WTC11 (cell line): Measurements from ENCODE around the gene HNRNPH2. TPM values are rescaled to one million over a fixed set of nuclear protein-coding genes. Genes with fewer than 3 reads are reported as not detected.
A peak's percentile ranks its signal among the peaks of the same experiment; 100 is the strongest.

ENCODE experiments used
- ATAC-seq: fragments of 200-7000 bp; cut with Tn5 transposase; 2 replicates; pipeline ENCODE4 v1.10.0; 2021; ENCODE audit warnings: mild to moderate bottlenecking, moderate library complexity
- CTCF ChIA-PET: fragments of 300-600 bp; sonication (Branson Sonifier 250); formaldehyde crosslinking; loops from one replicate; lab custom pipeline; 2021; ENCODE audit warnings: antibody characterized with exemption; lab: Charles Lee
- POLR2A ChIA-PET: fragments of 350-600 bp; sonication (Branson Sonifier 250); formaldehyde crosslinking; loops from one replicate; lab custom pipeline; 2021; ENCODE audit warnings: antibody characterized with exemption; lab: Charles Lee
- DNase-seq: peaks from one replicate; pipeline ENCODE4 v3.0.0; 2021; ENCODE audit warnings: low spot score
- H3K27ac Mint-ChIP-seq: 2 replicates; pipeline ENCODE4 v1.8.0; 2021; ENCODE audit warnings: mixed read lengths
- H3K27me3 Mint-ChIP-seq: 2 replicates; pipeline ENCODE4 v1.8.0; 2021; ENCODE audit warnings: low read depth, mild to moderate bottlenecking, moderate library complexity, mixed read lengths
- H3K36me3 Mint-ChIP-seq: 2 replicates; pipeline ENCODE4 v1.8.0; 2021; ENCODE audit warnings: mixed read lengths
- H3K4me1 Mint-ChIP-seq: 2 replicates; pipeline ENCODE4 v1.8.0; 2022; ENCODE audit warnings: mixed read lengths
- H3K4me3 Mint-ChIP-seq: 2 replicates; pipeline ENCODE4 v1.8.0; 2021; ENCODE audit warnings: mild to moderate bottlenecking, moderate library complexity, mixed read lengths
- H3K9me3 Mint-ChIP-seq: 2 replicates; pipeline ENCODE4 v1.8.0; 2021; ENCODE audit warnings: mixed read lengths
- CREB1 ChIP-seq: sonication (generic); formaldehyde crosslinking; IDR thresholded peaks from 2 replicates; pipeline ENCODE4 v1.8.0; 2023; ENCODE audit warnings: mild to moderate bottlenecking, missing genetic modification reagents
- EMX1 ChIP-seq: fragments of 250-450 bp; sonication (Bioruptor Pico); IDR thresholded peaks from 2 replicates; pipeline ENCODE4 v1.8.0; 2021; ENCODE audit warnings: mild to moderate bottlenecking
- ESRRA ChIP-seq: sonication (generic); formaldehyde crosslinking; IDR thresholded peaks from 2 replicates; pipeline ENCODE4 v1.8.1; 2022; ENCODE audit warnings: mild to moderate bottlenecking, missing genetic modification reagents, borderline replicate concordance
- FOXP1 ChIP-seq: sonication (generic); formaldehyde crosslinking; IDR thresholded peaks from 2 replicates; pipeline ENCODE4 v1.8.0; 2022; ENCODE audit warnings: missing genetic modification reagents, mild to moderate bottlenecking, moderate library complexity, borderline replicate concordance
- GTF2I ChIP-seq: fragments of 250-450 bp; sonication (Bioruptor Pico); conservative IDR thresholded peaks from 2 replicates; pipeline ENCODE4 v1.4.0; 2021; ENCODE audit warnings: mild to moderate bottlenecking
- MYBL2 ChIP-seq: sonication (generic); formaldehyde crosslinking; IDR thresholded peaks from 2 replicates; pipeline ENCODE4 v1.8.1; 2023; ENCODE audit warnings: mild to moderate bottlenecking, moderate library complexity, missing genetic modification reagents
- NFATC4 ChIP-seq: fragments of 250-450 bp; sonication (Bioruptor Pico); IDR thresholded peaks from 2 replicates; pipeline ENCODE4 v1.9.0; 2021; ENCODE audit warnings: mild to moderate bottlenecking
- NFE2L1 ChIP-seq: sonication (generic); formaldehyde crosslinking; IDR thresholded peaks from 2 replicates; pipeline ENCODE4 v1.8.1; 2023; ENCODE audit warnings: missing genetic modification reagents
- NR1H2 ChIP-seq: sonication (generic); formaldehyde crosslinking; IDR thresholded peaks from 2 replicates; pipeline ENCODE4 v1.9.0; 2021; ENCODE audit warnings: mild to moderate bottlenecking, moderate library complexity, missing genetic modification reagents
- PRRX2 ChIP-seq: fragments of 250-450 bp; sonication (Bioruptor Pico); IDR thresholded peaks from 2 replicates; pipeline ENCODE4 v1.8.0; 2021; ENCODE audit warnings: mild to moderate bottlenecking
- ZNF138 ChIP-seq: sonication (generic); formaldehyde crosslinking; conservative IDR thresholded peaks from 2 replicates; pipeline ENCODE4 v1.8.1; 2022; ENCODE audit warnings: mild to moderate bottlenecking, moderate library complexity, missing genetic modification reagents
- ZNF317 ChIP-seq: sonication (generic); formaldehyde crosslinking; IDR thresholded peaks from 2 replicates; pipeline ENCODE4 v1.8.1; 2023; ENCODE audit warnings: low read depth, mild to moderate bottlenecking, moderate library complexity, missing genetic modification reagents, borderline replicate concordance
- total RNA-seq: library from RNA; stranded (reverse); gene quantifications from 3 replicates; pipeline ENCODE4 v1.2.3, GENCODE V29; 2021
- TF ChIP-seq, protein P1 (sequence below): sonication (generic); formaldehyde crosslinking; IDR thresholded peaks from 2 replicates; pipeline ENCODE4 v1.8.1; 2023; ENCODE audit warnings: mild to moderate bottlenecking, missing genetic modification reagents, moderate library complexity
- TF ChIP-seq, protein P2 (sequence below): sonication (generic); formaldehyde crosslinking; IDR thresholded peaks from 2 replicates; pipeline ENCODE4 v1.8.0; 2022; ENCODE audit warnings: mild to moderate bottlenecking, missing genetic modification reagents
- TF ChIP-seq, protein P3 (sequence below): sonication (generic); formaldehyde crosslinking; IDR thresholded peaks from 2 replicates; pipeline ENCODE4 v1.8.1; 2023; ENCODE audit warnings: mild to moderate bottlenecking, moderate library complexity, missing genetic modification reagents
- TF ChIP-seq, protein P4 (sequence below): sonication (generic); formaldehyde crosslinking; IDR thresholded peaks from 2 replicates; pipeline ENCODE4 v1.8.1; 2023; ENCODE audit warnings: mild to moderate bottlenecking, missing genetic modification reagents
- TF ChIP-seq, protein P5 (sequence below): fragments of 250-450 bp; sonication (Bioruptor Pico); conservative IDR thresholded peaks from 2 replicates; pipeline ENCODE4 v1.9.0; 2021; ENCODE audit warnings: mild to moderate bottlenecking
- TF ChIP-seq, protein P6 (sequence below): sonication (generic); formaldehyde crosslinking; conservative IDR thresholded peaks from 2 replicates; pipeline ENCODE4 v1.8.1; 2023; ENCODE audit warnings: mild to moderate bottlenecking, low read depth, missing genetic modification reagents, moderate library complexity
- TF ChIP-seq, protein P7 (sequence below): sonication (generic); formaldehyde crosslinking; IDR thresholded peaks from 2 replicates; pipeline ENCODE4 v1.8.0; 2022; ENCODE audit warnings: mild to moderate bottlenecking, missing genetic modification reagents

HNRNPH2 gene
- total RNA-seq, 1 experiment from 2014 or later: 70.9 TPM

DNA sequence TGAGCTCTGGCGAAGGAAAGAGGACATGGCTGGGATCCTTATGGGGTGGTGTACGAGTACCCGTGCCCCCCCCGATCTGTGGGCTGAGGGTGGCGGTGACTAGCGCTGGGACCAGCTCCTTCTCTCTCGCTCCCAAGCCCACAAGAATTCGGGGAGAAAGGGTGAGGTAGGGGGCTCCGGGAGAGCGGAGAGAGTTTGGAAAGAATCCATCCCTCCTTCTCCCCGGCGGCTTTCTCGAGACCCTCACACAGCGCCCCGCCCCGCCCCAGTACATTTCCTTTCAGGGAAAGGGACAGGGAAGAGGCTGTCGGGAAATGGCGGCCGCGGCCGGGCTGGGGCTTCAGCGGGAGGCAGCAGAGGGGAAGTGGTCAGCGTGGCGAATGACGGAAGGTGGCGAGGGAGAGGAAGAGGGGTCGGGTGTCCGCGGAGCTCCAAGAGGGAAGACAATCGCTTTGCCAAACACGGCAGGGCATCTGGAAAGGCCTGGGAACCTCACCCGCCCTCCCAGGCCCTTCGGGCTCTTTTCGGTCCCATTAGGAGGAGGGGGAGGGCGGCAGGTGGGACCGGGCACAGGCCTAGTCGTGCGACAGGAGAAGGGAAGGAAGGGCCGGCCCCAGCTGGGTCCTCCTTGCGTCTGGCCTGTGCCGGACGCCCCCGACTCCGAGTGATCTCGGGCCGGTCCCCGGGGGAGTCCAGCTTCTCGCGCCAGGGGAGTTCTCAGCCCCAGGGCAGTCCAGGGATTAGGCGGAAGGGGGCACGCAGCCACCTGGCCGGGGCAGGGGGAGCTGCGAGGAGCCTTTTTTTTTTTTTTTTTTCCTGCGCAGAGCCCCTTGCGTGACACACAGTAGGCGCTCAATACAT lies 10.2 kb downstream of the HNRNPH2 start:
- H3K9me3 Mint-ChIP-seq: no peaks in the 10 kb centered on the region
- ChIA-PET CTCF (interaction anchor here (0.6 kb wide), 1 partner anchor 305 kb away, joined by 3 read pairs; no protein-coding TSS in a partner anchor), POLR2A (interaction anchor here (0.6 to 2.6 kb wide), 4 partner anchors 28 to 514 kb away, joined by 3 to 8 read pairs (median 4); partner anchors contain the start of genes ARMCX4, RPL36A, TMEM35A and ZMAT1)
- H3K27me3 Mint-ChIP-seq: no peaks in the 10 kb centered on the region
- DNase-seq (peak; percentile 69), ATAC-seq (peak; percentile 75)
- peaks cover 30% of the 10 kb centered on the region for H3K4me1 Mint-ChIP-seq
- H3K27ac Mint-ChIP-seq: peak overlapping the region; percentile 95
- H3K4me3 Mint-ChIP-seq: peak overlapping the region; percentile 84
- peaks cover 2% of the 10 kb centered on the region; the same call in 1 of the 2 replicates for H3K36me3 Mint-ChIP-seq
- TF ChIP-seq ZNF317 (CRISPR knock-in tag): no peak
- TF ChIP-seq, protein P1, sequence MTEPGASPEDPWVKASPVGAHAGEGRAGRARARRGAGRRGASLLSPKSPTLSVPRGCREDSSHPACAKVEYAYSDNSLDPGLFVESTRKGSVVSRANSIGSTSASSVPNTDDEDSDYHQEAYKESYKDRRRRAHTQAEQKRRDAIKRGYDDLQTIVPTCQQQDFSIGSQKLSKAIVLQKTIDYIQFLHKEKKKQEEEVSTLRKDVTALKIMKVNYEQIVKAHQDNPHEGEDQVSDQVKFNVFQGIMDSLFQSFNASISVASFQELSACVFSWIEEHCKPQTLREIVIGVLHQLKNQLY: no peak
- no peak for TF ChIP-seq PRRX2 (CRISPR knock-in tag)
- TF ChIP-seq, protein P2, sequence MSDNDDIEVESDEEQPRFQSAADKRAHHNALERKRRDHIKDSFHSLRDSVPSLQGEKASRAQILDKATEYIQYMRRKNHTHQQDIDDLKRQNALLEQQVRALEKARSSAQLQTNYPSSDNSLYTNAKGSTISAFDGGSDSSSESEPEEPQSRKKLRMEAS: peak; percentile 39; the same call in 1 of the 2 replicates

DNA sequence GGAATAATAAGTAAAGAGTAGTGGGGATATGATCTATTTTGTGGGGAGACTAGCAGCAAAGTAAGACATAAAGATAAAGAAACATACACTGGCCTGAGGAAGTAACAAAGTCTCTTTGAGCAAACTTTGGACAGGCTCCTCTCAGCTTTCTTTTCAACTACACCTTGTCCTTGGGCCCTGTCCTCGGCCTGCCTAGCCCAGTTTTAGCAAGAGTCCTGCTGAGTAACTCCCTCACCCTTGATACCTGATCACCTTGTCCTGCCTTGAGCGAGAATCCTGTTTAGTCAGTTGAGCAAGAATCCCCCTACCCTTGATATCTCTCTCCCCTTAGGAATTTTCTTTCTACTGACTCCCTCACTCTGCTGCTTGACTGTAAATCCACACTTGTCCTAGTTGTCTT lies 11.5 kb downstream of the HNRNPH2 start:
- Mint-ChIP-seq H3K36me3 (peaks cover 4% of the 10 kb centered on the region; the same call in 1 of the 2 replicates), H3K4me1 (peaks cover 30% of the 10 kb centered on the region), H3K9me3 (no peaks in the 10 kb centered on the region), H3K4me3 (peak overlapping the region; percentile 84), H3K27me3 (no peaks in the 10 kb centered on the region), H3K27ac (no peak overlapping the region; the same call in 1 of the 2 replicates)
- TF ChIP-seq, protein P3, sequence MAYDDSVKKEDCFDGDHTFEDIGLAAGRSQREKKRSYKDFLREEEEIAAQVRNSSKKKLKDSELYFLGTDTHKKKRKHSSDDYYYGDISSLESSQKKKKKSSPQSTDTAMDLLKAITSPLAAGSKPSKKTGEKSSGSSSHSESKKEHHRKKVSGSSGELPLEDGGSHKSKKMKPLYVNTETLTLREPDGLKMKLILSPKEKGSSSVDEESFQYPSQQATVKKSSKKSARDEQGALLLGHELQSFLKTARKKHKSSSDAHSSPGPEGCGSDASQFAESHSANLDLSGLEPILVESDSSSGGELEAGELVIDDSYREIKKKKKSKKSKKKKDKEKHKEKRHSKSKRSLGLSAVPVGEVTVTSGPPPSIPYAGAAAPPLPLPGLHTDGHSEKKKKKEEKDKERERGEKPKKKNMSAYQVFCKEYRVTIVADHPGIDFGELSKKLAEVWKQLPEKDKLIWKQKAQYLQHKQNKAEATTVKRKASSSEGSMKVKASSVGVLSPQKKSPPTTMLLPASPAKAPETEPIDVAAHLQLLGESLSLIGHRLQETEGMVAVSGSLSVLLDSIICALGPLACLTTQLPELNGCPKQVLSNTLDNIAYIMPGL (CRISPR knock-in tag): no peak
- TF ChIP-seq, protein P4, sequence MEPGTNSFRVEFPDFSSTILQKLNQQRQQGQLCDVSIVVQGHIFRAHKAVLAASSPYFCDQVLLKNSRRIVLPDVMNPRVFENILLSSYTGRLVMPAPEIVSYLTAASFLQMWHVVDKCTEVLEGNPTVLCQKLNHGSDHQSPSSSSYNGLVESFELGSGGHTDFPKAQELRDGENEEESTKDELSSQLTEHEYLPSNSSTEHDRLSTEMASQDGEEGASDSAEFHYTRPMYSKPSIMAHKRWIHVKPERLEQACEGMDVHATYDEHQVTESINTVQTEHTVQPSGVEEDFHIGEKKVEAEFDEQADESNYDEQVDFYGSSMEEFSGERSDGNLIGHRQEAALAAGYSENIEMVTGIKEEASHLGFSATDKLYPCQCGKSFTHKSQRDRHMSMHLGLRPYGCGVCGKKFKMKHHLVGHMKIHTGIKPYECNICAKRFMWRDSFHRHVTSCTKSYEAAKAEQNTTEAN (CRISPR knock-in tag): no peak
- TF ChIP-seq, protein P5, sequence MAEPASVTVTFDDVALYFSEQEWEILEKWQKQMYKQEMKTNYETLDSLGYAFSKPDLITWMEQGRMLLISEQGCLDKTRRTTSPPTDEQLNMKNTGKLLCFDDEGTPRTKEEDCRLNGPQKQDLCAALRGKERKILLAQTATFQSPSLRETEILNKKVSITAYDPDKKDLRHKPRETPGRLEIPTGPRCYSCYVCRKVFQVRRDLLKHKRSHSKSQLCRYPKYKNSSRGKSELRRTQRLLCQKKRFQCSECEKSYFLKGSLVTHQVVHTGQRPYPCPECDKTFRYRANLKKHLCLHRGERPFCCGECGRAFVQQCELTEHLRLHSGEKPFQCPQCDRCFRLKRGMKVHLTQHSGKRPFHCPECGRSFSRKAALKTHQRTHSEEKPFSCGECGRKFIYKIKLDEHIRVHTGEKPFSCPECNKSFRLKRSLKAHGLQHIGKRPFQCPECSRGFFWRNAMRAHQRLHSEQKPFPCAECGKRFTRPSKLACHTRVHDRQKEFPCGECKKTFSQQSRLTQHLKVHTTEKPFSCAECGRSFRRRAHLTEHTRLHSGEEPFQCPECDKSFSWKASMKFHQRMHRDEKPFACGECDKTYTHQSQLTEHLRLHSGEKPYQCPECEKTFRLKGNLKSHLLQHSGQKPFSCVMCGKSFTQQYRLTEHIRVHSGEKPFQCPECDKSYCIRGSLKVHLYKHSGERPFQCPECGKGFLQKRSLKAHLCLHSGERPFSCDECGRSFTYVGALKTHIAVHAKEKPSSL (CRISPR knock-in tag): no peak
- TF ChIP-seq ZNF138 (no peak), NR1H2 (CRISPR knock-in tag) (no peak), NFATC4 (CRISPR knock-in tag) (no peak), ESRRA (no peak), FOXP1 (CRISPR knock-in tag) (no peak), GTF2I (CRISPR knock-in tag) (no peak), MYBL2 (CRISPR knock-in tag) (no peak), NFE2L1 (CRISPR knock-in tag) (no peak), EMX1 (CRISPR knock-in tag) (no peak), CREB1 (CRISPR knock-in tag) (no peak)
- TF ChIP-seq, protein P6, sequence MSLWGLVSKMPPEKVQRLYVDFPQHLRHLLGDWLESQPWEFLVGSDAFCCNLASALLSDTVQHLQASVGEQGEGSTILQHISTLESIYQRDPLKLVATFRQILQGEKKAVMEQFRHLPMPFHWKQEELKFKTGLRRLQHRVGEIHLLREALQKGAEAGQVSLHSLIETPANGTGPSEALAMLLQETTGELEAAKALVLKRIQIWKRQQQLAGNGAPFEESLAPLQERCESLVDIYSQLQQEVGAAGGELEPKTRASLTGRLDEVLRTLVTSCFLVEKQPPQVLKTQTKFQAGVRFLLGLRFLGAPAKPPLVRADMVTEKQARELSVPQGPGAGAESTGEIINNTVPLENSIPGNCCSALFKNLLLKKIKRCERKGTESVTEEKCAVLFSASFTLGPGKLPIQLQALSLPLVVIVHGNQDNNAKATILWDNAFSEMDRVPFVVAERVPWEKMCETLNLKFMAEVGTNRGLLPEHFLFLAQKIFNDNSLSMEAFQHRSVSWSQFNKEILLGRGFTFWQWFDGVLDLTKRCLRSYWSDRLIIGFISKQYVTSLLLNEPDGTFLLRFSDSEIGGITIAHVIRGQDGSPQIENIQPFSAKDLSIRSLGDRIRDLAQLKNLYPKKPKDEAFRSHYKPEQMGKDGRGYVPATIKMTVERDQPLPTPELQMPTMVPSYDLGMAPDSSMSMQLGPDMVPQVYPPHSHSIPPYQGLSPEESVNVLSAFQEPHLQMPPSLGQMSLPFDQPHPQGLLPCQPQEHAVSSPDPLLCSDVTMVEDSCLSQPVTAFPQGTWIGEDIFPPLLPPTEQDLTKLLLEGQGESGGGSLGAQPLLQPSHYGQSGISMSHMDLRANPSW (CRISPR knock-in tag): no peak
- TF ChIP-seq, protein P2: no peak
- TF ChIP-seq, protein P7, sequence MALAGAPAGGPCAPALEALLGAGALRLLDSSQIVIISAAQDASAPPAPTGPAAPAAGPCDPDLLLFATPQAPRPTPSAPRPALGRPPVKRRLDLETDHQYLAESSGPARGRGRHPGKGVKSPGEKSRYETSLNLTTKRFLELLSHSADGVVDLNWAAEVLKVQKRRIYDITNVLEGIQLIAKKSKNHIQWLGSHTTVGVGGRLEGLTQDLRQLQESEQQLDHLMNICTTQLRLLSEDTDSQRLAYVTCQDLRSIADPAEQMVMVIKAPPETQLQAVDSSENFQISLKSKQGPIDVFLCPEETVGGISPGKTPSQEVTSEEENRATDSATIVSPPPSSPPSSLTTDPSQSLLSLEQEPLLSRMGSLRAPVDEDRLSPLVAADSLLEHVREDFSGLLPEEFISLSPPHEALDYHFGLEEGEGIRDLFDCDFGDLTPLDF (CRISPR knock-in tag): no peak
- ChIA-PET POLR2A (interaction anchor here (1.1 to 2.6 kb wide), 2 partner anchors 29 to 65 kb away, joined by 3 to 8 read pairs; partner anchors contain the start of genes ARMCX4 and RPL36A), CTCF (no interaction called here)
- ATAC-seq: no peak
- DNase-seq: no peak
